Heart right ventricle (tissue), 16 donors: ENCODE measurements around the gene GNG3. TPM values are rescaled to one million over a fixed set of nuclear protein-coding genes. Genes with fewer than 3 reads are reported as not detected.
"Not testable (repeated sequence)": the region's sequence is repeated elsewhere in the genome, so short reads cannot be mapped to it uniquely, and the experiment has no call there.

Source experiments
- ATAC-seq, 8 donors: fragments of 200-7000 bp; cut with Tn5 transposase; one replicate each; pipeline ENCODE4 v1.9.1; 2020; ENCODE audit warnings: mild to moderate bottlenecking in 8 of 8, moderate library complexity in 8 of 8, moderate number of reproducible peaks in 1 of 8
- DNase-seq, 2 donors: peaks; one replicate each; pipeline ENCODE4 v3.0.0-alpha.2; 2020
- H3K27ac ChIP-seq, 10 donors: fragments of 200-600 bp; sonication (generic) in 2 of 10; one replicate each; pipeline versions ENCODE4 v1.5.0 to v1.8.0; 2020 to 2022; ENCODE audit warnings: mild to moderate bottlenecking in 3 of 10
- H3K27me3 ChIP-seq, 7 donors: fragments of 200-600 bp; one replicate each; pipeline ENCODE4 v1.8.0; 2021 to 2022; ENCODE audit warnings: mild to moderate bottlenecking in 2 of 7
- H3K36me3 ChIP-seq, 9 donors: fragments of 200-600 bp; sonication (generic) in 1 of 9; one replicate each; pipeline versions ENCODE4 v1.5.0 to v1.8.0; 2020 to 2022; ENCODE audit warnings: mild to moderate bottlenecking in 2 of 9
- H3K4me1 ChIP-seq, 9 donors: fragments of 200-600 bp; sonication (generic) in 1 of 9; one replicate each; pipeline versions ENCODE4 v1.5.0 to v1.8.0; 2020 to 2022; ENCODE audit warnings: mild to moderate bottlenecking in 4 of 9
- H3K4me3 ChIP-seq, 10 donors: fragments of 200-600 bp; sonication (generic) in 2 of 10; one replicate each; pipeline versions ENCODE4 v1.5.0 to v1.8.0; 2020 to 2022; ENCODE audit warnings: mild to moderate bottlenecking in 7 of 10, moderate library complexity in 2 of 10
- H3K9me3 ChIP-seq, 11 donors: fragments of 200-600 bp in 10 of 11; sonication (generic) in 2 of 11; one replicate each; pipeline versions ENCODE4 v1.5.0 to v1.8.0; 2013 to 2022; ENCODE audit warnings: mild to moderate bottlenecking in 2 of 11, control low read depth in 1 of 11, moderate library complexity in 1 of 11
- CTCF ChIP-seq, 9 donors: fragments of 200-600 bp; sonication (generic) in 2 of 9; IDR thresholded peaks; one replicate each; pipeline versions ENCODE4 v1.5.0 to v1.8.0; 2021 to 2022; ENCODE audit warnings: antibody characterized with exemption in 9 of 9, mild to moderate bottlenecking in 5 of 9, moderate library complexity in 1 of 9
- WGBS, 2 donors: extraction: QIAGEN DNeasy Blood & Tissue Kit; methylation state at CpG; one replicate each; pipeline ENCODE4 v1.1.7; 2013; ENCODE audit warnings: inconsistent platforms in 1 of 2; 5-methylcytosine and 5-hydroxymethylcytosine counted together
- intact Hi-C, 10 donors: fragments of 100-400 bp; cut with DNase I; formaldehyde crosslinking; loops; one replicate each; pipeline versions ENCODE4 v1.11.1 to v1.14.2; 2022
- polyA plus RNA-seq, 2 donors: library from polyadenylated mRNA; stranded (reverse); fragments of 200-250 nt; gene quantifications; one replicate each; pipeline ENCODE4 v1.2.3, GENCODE V29; 2013
- total RNA-seq, 10 donors: library from RNA; stranded (reverse); fragmentation: NEBNext Ultra II Directional in 3 of 10; extraction: Animal tissue kit (Norgen Biotek cat#: 25700) in 3 of 10; gene quantifications; one replicate each; pipeline versions ENCODE4 v1.2.1 to v1.2.4, GENCODE V29; 2021 to 2023
- donor health status: Arrhythmogenic right ventricular cardiomyopathy.
- donor health status: ischemic (EF 13 %, LVEDD 7.1; RV severe dilation, severe dysfunction).
- donor health status: healthy with polysubstance abuse.
- donor health status: DM: no; HTN: yes; CAD: no.
- donor health status: DM: no; HTN: no; CAD: no.
- donor health status: ischemic (EF 25% LVEDD 6.9; RV normal size, moderate dysfunction).
- donor health status: ischemic (EF 25% LVEDD 5.7; RV mildly dilated, moderate dysfunction).
- donor health status: healthy.
- donor health status: DM: yes; HTN: yes; CAD: no.
- donor health status: Ischemic cardiomyopathy.
- donor health status: ischemic (EF 35%, LVEDD 5.7; RV mildly dilated, moderate dysfunction).
- donor health status: nonischemic (EF 11% LVEDD 7.7; RV severe dilation, severe dysfunction).
- donor health status: DM: yes; HTN: yes; CAD: no.
- donor health status: PGD.
- donor health status: ischemic (EF 29% LVEDD 5.4; RV normal size, mild dysfunction).
- donor health status: nonischemic (EF 23%, LVEDD 6.1; RV moderate dilation, normal function).

GNG3 gene
- total and polyA plus RNA-seq, 12 donors, result 0.16 to 0.34 (median 0.30) TPM; not detected in 7

GRCh38 chr11:62669420-62670161 lies 37.9 kb upstream of the GNG3 start:
- Histone ChIP-seq H3K4me3 (no peak overlapping the region), H3K27ac (peak overlapping the region in 3 of 10 donors; percentile 10 to 93 (median 32)), H3K9me3 (no peaks in the 10 kb centered on the region), H3K4me1 (peaks cover 19 to 70% (median 52%) of the 10 kb centered on the region in 9 donors), H3K36me3 (peaks cover 0 to 39% (median 0%) of the 10 kb centered on the region in 9 donors), H3K27me3 (no peaks in the 10 kb centered on the region)
- intact Hi-C loops, result loop anchor here in 4 of 10 donors (5.0 kb wide), 3 partner anchors 38 to 72 kb away; partner anchors contain the start of genes BSCL2 (in 3 of the 4), GNG3 (in 3 of the 4) and MTA2 (in 1 of the 4)
- ATAC-seq (no peak), DNase-seq (no peak)
- WGBS, 2 donors, result 66 to 70% methylated on average over 4 of the region's 4 CpGs
- no peak for TF ChIP-seq CTCF (IDR thresholded peaks at IDR 0.05)

GRCh38 chr11:62671236-62671607 lies 36.3 kb upstream of the GNG3 start:
- H3K4me1 ChIP-seq, result peaks cover 16 to 67% (median 48%) of the 10 kb centered on the region in 9 donors
- peak overlapping the region; percentile 83 to 95 (median 90) for H3K27ac ChIP-seq
- intact Hi-C loops, result loop anchor here in 2 of 10 donors (5.0 kb wide), 1 partner anchor 36 kb away; the partner anchor contains the start of genes BSCL2 (in 2 of the 2) and GNG3 (in 2 of the 2)
- no peaks in the 10 kb centered on the region for H3K9me3 ChIP-seq
- no peak for TF ChIP-seq CTCF (IDR thresholded peaks at IDR 0.05)
- H3K27me3 ChIP-seq, result no peaks in the 10 kb centered on the region
- ATAC-seq (peak in 7 of 8 donors; percentile 20 to 52 (median 42)), DNase-seq (no peak)
- peaks cover 0 to 55% (median 2%) of the 10 kb centered on the region in 9 donors for H3K36me3 ChIP-seq
- WGBS, 2 donors, result 1% methylated on average over 17 of the region's 17 CpGs
- H3K4me3 ChIP-seq, result peak overlapping the region; percentile 61 to 94 (median 83)

GRCh38 chr11:62671608-62672389 lies 35.7 kb upstream of the GNG3 start, which contains the start of the genes LBHD1 and UQCC3:
Gene LBHD1 (minus strand): TSS chr11:62672267. CDS start chr11:62670031, 2,236 bp downstream.
Gene UQCC3 (plus strand): TSS chr11:62671673. CDS start chr11:62671746, 73 bp downstream.
- H3K27me3 ChIP-seq, result no peaks in the 10 kb centered on the region
- H3K36me3 ChIP-seq, result peaks cover 0 to 56% (median 8%) of the 10 kb centered on the region in 9 donors
- H3K4me3 ChIP-seq, result peak within 1 kb of the TSS; percentile 61 to 94 (median 83)
- H3K9me3 ChIP-seq, result no peaks in the 10 kb centered on the region
- peak within 1 kb of the TSS; percentile 83 to 95 (median 90) for H3K27ac ChIP-seq
- peaks cover 11 to 67% (median 44%) of the 10 kb centered on the region in 9 donors for H3K4me1 ChIP-seq
- WGBS, 2 donors, result 1% methylated on average over 58 to 59 of the region's 59 CpGs
- DNase-seq (peak; percentile 67 to 84), ATAC-seq (peak; percentile 82 to 92 (median 88))
- TF ChIP-seq CTCF (IDR thresholded peaks at IDR 0.05), result peak in 1 of 9 donors; percentile 7
- intact Hi-C loops, result loop anchor here in 2 of 10 donors (5.0 kb wide), 1 partner anchor 36 kb away; the partner anchor contains the start of genes BSCL2 (in 2 of the 2) and GNG3 (in 2 of the 2)

- H3K9me3 ChIP-seq, result no peaks in the 10 kb centered on the region
- DNase-seq (no peak), ATAC-seq (no peak)
- no peaks in the 10 kb centered on the region for H3K27me3 ChIP-seq
- 90 to 92% methylated on average over 2 of the region's 2 CpGs for WGBS, 2 donors
- no peak for TF ChIP-seq CTCF (IDR thresholded peaks at IDR 0.05)
- H3K4me1 ChIP-seq, result peaks cover 5 to 67% (median 44%) of the 10 kb centered on the region in 9 donors
- intact Hi-C loops, result loop anchor here in 2 of 10 donors (5.0 kb wide), 1 partner anchor 34 kb away; the partner anchor contains the start of genes BSCL2 (in 2 of the 2) and GNG3 (in 2 of the 2)
- peaks cover 0 to 56% (median 17%) of the 10 kb centered on the region in 9 donors for H3K36me3 ChIP-seq
- peak overlapping the region in 3 of 10 donors; percentile 90 to 94 (median 93) for H3K27ac ChIP-seq
- peak overlapping the region in 3 of 10 donors; percentile 84 to 94 (median 94) for H3K4me3 ChIP-seq
Observed at GRCh38 chr11:62673196-62673525, 34.3 kb upstream of the GNG3 start.

- H3K4me3 ChIP-seq, intact Hi-C loops, H3K27ac ChIP-seq, H3K27me3 ChIP-seq, ATAC-seq, H3K9me3 ChIP-seq, DNase-seq: not testable (repeated sequence)
- Histone ChIP-seq H3K4me1 (peaks cover 5 to 64% (median 46%) of the 10 kb centered on the region in 9 donors), H3K36me3 (peaks cover 0 to 55% (median 17%) of the 10 kb centered on the region in 9 donors)
- 95 to 97% methylated on average over 10 of the region's 10 CpGs for WGBS, 2 donors
Observed at GRCh38 chr11:62675415-62675814, 32.1 kb upstream of the GNG3 start.
